NCI-H1694 (cell line): ENCODE data around the gene MEIS1.

Source experiments
- DNase-seq: peaks from one replicate; lab custom pipeline; 2025; lab: John Stamatoyannopoulos, UW

Gene MEIS1

DNA sequence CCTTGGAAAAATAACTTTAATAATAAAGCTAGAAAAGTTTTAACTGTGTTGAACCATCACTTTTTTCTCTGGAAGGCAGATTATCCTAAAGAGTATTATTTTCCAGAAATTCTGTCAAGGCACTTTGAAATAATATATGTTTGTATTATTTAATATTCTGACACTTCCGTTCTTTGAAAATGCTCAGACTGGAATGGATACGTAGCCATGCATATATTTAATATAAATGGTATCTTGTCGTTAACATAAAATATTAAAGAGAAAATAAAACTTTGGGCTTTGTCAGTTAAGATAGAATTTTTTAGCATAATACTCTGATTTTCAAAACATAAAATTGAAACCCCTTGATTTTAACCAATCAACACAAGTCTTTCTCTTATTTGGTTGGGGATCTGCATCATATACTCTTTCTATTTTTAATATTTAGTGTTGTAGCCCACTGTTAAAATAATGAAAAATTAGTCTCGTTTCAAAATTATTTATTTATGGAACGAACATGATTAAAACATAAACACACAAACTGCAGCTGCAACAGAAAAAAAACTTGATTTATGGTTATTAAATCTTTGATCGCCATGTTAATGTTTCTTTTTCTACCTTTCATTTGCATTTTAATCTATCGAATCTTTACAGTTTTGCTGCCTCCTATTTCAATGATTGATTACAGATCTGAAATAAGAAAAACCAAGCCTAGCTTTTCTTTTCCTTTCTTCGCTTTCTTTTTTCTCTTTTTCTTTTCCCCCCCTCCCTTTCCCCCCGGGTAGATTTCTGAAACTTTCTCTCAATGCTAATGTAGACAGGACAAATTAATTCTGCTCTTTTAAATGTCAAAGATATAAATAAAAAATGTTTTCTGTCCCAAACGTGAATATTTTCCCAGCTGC, 145.5 kb downstream of the MEIS1 start:
- DNase-seq, result no peak

DNA sequence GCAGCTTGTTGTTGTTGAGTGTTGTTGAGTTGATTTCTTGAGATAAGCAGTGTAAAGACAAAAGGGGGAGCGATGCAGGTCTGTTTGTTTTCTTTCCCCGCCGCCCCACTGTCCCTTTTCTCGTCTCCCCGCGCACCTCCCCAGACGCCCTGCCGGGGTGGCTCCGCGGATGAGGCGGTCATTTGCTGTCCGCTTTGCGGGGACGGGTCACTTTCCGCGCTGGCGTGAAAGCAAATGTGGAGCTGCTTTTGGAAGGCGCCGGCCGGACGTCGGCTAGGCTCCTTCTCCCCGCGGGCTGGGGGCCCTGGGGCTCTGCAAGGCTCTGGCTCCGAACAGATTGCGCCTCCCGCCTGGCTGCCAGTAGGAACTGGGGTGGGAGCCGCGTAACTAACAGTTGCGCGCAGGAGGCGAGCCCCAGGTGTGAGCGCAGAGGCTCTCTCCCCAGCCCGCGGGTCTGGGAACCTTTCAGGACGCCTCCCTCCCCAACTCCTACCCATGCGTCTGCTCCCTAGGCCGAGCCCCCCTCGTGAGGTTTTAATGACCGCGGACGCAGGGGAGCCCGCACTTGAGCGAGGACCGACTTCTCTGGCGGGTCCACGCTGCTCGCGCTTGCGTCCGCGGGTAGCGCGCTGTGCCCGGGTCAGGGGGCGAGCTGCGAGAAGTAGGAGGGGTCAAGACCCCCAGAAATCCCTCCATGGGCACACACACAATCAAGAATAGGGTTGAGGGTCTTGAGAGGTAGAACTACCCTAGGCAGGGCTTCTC, 146.6 kb downstream of the MEIS1 start:
- no peak for DNase-seq

DNA sequence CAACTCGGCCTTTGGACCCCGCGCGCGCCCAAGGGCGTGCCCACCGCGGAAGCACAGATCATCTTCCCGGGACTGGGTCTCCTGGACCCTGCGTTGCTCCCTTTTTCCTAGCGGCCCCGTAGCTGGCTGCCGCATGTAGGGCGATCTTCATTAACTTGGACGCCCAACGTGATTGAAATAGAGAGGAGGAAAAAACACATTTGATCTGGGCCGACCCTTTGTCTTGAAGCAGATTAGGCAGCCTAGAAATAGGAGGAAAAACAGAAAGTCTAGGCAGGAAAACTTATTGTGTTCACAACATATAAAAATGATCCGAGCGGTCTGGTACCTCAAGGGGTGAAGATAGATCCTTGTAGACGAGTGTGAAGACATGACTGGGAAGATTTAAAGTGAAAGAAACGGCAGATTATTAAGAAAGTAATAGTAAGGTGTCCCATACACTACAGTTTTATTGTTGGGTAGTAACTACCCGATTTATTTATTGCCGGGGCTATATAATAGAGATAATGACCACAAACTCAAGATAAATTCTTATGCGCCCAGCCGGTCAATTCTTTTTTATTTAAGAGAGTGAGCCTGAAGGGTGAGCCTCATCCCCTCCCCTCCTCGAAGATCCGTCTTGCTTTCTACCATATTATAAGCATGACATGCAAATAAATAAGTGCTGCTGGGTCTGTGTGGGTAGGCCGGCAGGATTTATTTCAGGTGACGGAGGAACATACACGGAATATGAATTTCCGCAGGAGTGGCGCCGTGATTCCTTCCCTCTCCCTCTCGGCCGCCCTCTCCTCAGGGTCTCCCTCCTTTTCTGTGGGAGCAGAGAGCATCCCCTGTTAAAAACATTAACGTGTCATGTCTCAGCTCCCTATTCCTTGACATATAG, 147.4 kb downstream of the MEIS1 start:
- DNase-seq, result no peak

DNA sequence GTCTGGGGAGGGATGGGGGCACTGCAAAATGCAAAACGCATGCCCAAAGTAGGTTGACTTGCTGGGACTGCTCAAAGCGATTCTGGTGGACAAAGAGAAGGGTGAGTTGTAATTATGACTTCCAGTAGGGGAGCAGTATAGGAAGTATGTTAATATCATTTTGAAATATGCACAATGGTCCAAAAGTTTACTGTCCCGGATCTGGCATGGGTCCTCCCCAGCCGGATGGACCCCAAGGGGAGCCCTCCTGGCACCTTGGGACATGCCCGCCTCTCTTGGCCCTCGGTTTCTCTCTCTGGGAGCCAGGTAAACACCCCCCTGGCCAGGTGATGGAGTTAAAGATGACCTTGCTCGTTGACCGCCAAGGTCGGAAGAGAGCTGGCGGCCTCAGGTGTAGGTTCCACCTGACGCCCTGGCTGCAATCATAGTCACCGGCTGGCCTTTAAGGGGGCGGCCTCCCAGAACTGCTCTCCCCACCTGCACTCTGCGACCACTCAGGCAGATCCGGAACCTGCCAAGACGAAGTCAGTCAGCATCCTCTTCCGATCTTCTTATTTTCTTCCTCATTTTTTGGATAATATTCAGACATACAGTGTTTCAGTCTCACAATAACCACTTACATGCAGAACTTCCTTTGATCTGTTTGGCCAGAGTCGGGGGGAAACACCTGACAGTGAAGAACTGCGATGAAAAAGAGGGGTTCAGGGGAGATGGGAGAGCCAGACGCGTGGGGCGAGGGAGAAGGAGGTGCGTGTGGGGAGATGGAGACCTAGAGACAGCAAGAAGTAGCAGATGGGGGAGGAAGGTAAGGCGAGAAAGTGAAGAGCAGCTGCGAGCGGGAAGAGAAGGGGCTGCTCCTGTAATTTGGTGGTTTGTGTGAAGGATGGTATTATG, 148.3 kb downstream of the MEIS1 start:
- no peak for DNase-seq

DNA sequence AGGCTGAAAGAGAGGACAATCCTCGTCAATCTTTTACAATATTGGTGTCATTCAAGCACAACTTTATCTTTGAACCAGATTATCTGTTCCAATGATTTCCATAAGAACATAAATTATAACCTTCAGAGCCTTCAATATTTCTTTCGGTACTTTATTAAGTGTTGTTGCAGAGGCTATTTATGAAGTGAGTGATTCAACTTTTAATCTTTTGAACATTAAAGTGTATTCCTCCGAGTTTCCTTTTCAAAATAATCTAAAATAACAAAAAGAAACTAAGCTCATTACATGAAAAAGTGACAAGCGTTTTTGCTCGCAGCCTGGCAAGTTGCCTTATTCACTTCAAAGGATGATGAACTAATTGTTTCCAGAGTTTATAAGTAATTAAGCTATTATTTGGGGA, 149.0 kb downstream of the MEIS1 start:
- DNase-seq, result no peak

DNA sequence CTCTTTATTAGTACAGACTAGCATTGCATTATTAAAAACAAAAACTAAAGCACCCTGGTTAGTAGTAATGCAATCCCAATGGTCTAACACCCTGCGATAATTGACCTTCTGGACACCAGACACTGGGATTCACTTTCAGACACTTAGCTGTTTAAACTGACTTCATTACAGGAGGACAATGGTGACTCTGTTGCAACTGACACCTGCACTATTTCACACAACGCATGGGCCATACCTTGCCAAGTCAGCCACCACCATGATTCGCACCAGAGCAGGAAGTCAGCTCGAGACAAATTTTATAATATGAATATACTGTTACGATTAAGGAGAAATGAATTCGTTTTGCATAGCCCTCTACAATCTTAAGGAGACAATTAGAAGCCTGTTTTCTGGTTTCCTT, 150.7 kb downstream of the MEIS1 start:
- DNase-seq, result no peak

DNA sequence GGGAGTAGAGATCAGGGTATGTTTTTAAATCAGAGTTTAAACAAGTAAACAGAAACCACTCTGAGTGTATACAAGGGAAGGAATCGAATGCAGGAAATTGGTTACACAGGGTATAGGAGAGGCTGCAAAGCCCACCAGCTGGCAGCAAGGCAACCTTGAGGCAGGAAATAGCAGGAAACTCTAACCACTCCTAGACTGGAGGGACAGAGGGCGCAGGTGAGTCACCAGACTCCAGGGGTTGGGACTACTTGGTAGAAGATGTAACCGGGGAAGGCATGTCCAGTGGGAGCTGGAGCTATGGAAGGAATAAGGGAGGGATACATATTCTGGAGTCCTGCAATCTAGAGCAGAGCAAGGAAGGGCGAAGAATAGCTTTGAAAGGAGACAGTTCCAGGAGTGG, 152.3 kb downstream of the MEIS1 start:
- DNase-seq, result no peak

DNA sequence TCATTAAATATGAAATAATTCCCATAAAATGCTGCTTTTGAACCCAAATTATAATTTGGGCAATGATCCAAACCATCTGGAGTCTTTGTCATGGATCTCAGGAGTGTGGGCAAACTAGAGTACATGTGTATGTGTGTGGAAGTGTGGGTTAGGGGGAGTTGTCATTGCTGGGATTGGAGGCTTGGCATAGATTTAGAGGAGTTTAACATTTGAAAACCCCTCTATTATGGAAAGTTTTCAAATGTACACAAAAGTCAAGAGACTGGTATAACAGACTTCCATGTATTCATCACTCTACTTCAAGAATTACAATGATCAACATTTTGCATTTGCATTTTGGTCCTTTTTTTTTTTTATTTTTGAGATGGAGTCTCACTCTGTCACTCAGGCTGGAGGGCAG, 159.1 kb downstream of the MEIS1 start:
- DNase-seq, result no peak

DNA sequence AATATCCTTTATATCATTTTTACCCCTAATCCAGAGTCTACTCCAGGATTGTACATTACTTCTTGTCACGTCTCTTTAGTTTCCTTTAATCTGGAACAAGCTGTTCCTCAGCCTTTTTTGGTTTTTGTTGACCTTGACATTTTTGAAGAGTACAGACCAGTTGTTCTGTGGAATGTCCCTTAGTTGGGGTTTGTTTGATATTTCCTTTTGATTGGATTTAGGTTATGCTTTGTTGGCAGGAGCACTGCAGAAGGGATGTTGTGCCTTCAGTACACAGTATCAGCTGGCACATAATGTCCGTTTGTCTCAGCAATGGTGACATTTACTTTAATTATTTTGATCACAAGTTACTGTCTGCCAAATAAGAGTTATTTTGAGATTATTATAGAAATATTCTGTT, 160.6 kb downstream of the MEIS1 start:
- no peak for DNase-seq

DNA sequence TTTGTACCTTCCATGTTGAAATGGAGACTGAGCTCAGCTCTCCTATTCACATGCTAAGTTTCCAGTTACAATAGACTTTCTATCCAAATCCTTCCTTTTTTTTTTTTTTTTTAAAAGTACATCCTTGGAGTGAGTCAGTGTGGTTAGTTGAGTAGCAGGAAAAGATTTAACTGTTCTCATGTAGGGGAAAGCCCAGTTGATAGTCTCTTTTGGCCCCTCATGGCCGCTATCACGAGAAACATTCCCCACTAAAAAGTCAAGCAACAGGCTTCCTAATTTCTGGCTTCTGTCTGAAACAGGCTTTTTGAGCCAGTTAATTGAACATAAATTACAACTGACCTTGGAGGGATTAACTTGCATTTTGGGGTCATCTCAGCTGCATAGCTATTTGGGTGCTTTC, 161.3 kb downstream of the MEIS1 start:
- no peak for DNase-seq

DNA sequence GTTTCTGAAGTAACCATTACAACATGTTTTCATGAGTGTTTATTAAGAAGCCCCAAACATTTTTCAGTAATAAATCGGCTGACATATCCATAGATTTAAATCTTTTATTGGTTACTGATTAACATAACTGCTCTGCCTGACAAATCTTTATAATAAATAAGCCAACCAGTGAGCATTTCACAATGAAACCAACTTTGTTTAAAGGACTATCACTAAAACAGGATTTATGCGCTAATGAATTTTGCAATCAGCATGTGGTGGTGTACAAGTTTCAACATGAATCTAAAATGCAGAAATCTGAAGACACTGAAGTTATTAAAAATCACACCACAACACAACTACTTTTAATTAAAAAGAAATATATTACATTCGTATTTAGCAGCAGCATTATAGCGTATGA, 166.7 kb downstream of the MEIS1 start:
- DNase-seq, result no peak

DNA sequence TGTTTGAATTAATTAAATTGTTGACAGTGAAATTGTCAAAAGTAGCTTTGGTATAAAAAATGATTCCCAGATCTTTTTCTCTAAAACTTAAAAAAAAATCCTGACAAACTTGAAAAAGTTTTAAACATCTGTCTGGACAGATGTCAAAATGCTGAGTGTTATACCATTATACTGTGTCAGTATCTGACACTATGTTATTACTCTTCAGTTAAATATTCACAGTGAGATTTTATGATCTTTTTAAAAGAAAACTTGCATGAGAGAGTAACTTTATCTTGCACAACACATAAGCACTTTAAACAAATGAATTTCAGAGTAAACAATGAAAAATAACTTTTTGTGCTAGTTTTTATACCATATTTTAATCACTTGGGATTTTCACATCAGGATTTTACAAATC, 167.4 kb downstream of the MEIS1 start:
- DNase-seq, result no peak

DNA sequence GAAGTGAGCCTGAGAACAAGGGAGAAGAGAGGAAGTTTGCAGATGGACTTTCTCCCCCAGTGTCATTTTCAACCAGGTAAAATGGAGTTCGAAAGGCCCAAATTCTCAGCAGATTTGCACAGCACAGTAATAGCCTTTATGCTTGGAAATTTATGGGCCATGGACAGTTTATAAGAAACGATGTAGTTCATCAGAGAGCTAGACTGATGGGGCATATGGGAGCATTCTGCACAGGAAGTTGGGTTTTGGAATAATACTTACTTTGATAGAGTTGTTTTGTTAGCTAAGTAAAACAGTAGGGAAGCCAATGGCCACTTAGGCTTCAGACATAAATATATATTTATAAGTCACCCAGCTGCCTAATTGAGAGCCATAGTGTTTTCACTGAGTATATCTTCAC, 169.4 kb downstream of the MEIS1 start:
- no peak for DNase-seq

DNA sequence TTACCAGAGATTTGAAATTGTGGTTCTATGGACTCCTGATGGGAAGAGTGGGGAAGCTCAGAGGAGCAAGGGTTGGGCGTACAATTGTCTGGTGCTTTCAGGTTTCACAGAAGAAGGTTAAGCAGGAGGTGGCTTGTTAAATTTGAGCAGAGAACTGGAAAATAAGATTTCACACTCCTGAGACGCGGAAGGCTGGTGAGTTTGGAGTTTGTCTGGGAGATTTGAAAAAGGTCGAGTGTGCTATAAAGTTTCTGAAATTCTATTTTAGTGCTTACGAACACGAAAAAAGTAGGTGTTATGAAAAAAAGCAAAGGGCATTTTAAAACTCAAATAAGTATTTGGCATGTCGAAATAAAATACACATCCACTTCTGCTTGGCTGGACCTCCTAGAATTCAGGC, 170.1 kb downstream of the MEIS1 start:
- DNase-seq, result no peak

DNA sequence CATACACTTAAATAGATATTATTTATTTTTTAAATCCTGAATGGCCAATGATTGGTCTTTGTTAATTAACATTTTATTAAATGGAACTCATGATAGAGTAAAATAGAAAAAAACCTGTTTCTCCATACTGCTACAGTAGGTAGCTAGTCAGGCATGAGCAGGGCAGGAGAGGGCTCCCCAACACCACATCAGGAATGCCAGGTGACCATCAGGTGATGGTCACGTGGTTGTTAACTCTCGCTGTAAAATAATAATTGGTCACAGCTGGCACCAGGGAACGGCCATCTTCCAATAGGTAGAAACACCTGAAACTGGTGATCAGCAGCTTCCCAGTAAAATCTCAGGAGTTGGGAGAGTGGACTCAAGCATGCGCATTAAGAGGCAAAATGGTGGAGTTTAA, 172.2 kb downstream of the MEIS1 start:
- no peak for DNase-seq
